PFSK-1 (cell line): ENCODE data around the gene R3HCC1L.

Source experiments
- FOXP2 ChIP-seq: optimal IDR thresholded peaks from 2 replicates; pipeline ENCODE3; 2011; ENCODE audit warnings: borderline replicate concordance, control low read depth, inconsistent platforms; ENCODE audit not compliant: insufficient read depth; ENCODE audit errors: extremely low read length, extremely low read depth
- POLR2AphosphoS5 ChIP-seq: IDR thresholded peaks from 2 replicates; pipeline ENCODE4 v1.6.1; 2012; ENCODE audit warnings: low read depth, mild to moderate bottlenecking, control low read depth, low read length, moderate library complexity
- REST ChIP-seq, 2 experiments: IDR thresholded peaks; 2 replicates each; pipeline versions ENCODE4 v1.6.1 to v1.8.0; 2011 to 2012; ENCODE audit warnings: low read depth in 2 of 2, low read length in 2 of 2, control low read depth in 1 of 2, inconsistent platforms in 1 of 2, mild to moderate bottlenecking in 1 of 2, moderate library complexity in 1 of 2; ENCODE audit not compliant: insufficient read depth in 1 of 2
- SIN3A ChIP-seq: IDR thresholded peaks from 2 replicates; pipeline ENCODE4 v1.6.1; 2012; ENCODE audit warnings: mild to moderate bottlenecking, low read length, moderate library complexity, borderline replicate concordance; ENCODE audit not compliant: insufficient read depth
- TAF1 ChIP-seq: IDR thresholded peaks from 2 replicates; pipeline ENCODE4 v1.6.1; 2012; ENCODE audit warnings: low read length, control low read depth, borderline replicate concordance; ENCODE audit not compliant: insufficient read depth

The R3HCC1L gene

DNA sequence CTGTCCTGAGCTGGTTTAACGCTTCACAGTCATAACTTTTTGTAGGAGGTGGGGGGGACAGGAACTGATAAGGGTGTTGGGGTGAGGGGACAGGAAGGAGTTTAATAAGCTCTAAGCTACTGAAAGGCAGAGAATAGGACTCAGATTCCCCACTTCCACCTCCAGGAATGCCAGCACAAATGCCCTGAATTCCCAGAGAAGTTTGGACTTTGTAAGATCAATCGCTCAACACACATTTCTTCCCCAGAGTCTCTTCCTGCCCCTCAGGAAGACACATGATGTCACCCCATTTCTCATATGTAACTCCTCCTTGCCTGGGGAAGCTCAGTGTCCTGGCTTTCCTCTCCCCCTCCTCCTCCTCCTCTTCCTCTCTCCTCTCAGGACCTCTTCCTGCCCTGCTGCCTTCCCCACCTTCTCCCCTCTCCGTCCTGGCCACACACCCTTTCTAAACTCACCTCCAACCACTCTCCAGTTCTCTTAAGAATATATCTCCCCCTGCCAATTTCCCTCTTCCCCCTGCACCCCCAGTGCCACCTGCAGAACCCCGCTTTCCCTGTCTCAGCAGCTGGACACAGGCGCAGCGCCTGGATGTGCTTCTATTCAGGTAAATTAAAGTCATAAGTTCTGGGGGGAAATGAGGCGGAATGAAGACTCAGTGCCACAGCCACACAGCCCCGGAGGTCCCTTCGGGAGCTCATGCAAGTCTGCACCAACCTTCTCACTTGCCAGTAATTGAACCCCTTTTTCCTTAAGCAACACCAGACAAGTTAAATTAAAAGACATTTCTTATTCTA is 138.8 kb downstream of the R3HCC1L start:
- TF ChIP-seq FOXP2 (no peak), SIN3A (no peak), POLR2AphosphoS5 (no peak), TAF1 (no peak), REST (IDR thresholded peaks at IDR 0.05; ENCODE audit: insufficient read depth in 1 of 2, low read depth in 2 of 2, low read length in 2 of 2) (no peak)

DNA sequence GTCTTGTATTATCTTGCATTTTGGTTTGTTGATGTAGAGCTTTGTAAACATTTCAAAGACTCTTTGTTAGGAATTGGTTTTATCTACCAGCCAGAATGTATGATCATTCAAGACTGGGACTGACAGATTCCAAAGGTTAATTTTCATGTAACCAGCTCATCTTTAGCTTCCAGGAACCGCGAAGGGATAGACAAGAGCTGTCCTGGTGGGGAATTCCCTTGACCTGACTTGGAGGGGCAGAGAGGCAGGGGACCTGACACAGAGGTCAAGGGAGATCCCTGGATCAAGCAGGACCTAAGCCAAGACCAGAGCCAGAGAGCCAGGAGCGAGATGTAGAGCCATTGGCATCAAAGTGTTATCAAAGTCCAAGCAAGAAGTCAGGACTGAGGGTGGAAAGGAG is 140.1 kb downstream of the R3HCC1L start:
- TF ChIP-seq REST (IDR thresholded peaks at IDR 0.05; ENCODE audit: insufficient read depth in 1 of 2, low read depth in 2 of 2, low read length in 2 of 2) (no peak), POLR2AphosphoS5 (no peak), TAF1 (no peak), SIN3A (no peak), FOXP2 (no peak)

DNA sequence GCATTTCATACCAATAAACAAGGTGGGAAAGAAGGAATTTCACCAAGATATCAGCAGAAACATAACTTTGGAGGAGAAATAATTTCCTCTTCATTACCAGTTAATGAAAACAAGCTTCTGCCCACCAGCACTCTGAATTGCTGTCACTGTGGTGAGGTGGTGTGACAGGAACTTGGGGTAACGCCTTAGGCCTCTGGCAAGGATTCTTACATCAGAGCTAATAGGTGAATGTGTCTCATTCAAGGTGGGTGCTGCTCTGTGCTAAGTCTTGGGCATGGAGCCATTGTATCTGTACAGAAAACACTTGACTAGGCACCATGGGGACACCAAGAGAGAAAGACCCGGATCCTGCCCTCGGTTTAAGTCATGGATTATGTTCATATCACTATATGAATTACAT is 141.9 kb downstream of the R3HCC1L start:
- TF ChIP-seq FOXP2 (no peak), SIN3A (no peak), REST (IDR thresholded peaks at IDR 0.05; ENCODE audit: insufficient read depth in 1 of 2, low read depth in 2 of 2, low read length in 2 of 2) (no peak), TAF1 (no peak), POLR2AphosphoS5 (no peak)

DNA sequence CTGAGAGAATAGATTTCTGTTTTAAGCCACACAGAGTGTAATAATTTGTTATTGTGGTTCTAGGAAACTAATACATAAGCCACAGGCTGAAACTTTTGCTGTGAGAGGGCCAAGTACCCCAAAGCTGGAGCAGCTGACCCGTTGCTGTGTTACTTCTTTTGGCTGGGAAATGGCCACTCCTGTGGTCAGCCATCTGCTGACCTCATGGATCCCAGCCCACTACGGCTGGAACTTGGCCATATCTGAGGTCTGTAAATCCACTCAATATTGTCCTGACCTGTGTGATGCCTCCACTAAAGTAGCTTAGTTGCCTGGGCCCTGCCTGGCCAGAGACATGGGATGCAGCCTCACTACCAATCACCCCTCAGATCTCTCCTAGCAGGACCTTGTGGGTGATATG is 151.0 kb downstream of the R3HCC1L start:
- TF ChIP-seq SIN3A (no peak), POLR2AphosphoS5 (no peak), TAF1 (no peak), FOXP2 (no peak), REST (IDR thresholded peaks at IDR 0.05; ENCODE audit: insufficient read depth in 1 of 2, low read depth in 2 of 2, low read length in 2 of 2) (no peak)
